ENCODE data around the gene NRP1.

- TF ChIP-seq CTCF (conservative IDR thresholded peaks at IDR 0.05; ENCODE audit: low read depth, low read length) (no peak), EZH2 (IDR thresholded peaks at IDR 0.05; ENCODE audit: borderline replicate concordance, low read depth, low read length, poor library complexity, severe bottlenecking) (no peak)
These were observed at the start of gene NRP1 for GRCh38 chr10:33334153-33334804.
